HG02938 (cell line): ENCODE results near the gene KRTAP3-1.
"Not testable (repeated sequence)": the region's sequence is repeated elsewhere in the genome, so short reads cannot be mapped to it uniquely, and the experiment has no call there.

Source experiments
- ATAC-seq: cut with Tn5 transposase; IDR thresholded peaks from one replicate; pipeline ENCODE4 v1.9.1; 2021; ENCODE audit warnings: mild to moderate bottlenecking, moderate library complexity; ENCODE audit not compliant: unreplicated experiment

Gene KRTAP3-1

GRCh38 chr17:41016578-41017215, 7.8 kb upstream of the KRTAP3-1 start:
- no peak for ATAC-seq

DNA sequence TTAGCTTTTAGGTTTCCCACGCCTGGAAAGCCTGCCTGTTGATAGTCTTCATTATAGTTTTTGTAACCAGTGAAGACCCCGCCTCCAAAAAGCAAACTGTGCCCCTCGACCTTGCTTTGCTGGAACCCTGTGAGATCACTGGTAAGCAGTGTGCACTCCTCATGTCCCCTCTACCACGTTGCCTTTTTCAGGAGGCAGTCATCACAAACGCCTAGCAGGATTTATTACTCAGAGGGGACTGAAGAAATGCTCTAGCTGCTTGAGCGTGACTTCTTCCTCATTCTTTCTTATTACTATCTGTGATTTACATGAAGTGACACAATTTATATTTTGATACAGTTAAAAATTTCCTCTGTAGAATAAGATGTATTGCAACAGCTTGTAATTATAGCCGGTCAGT, 6.5 kb upstream of the KRTAP3-1 start:
- no peak for ATAC-seq

GRCh38 chr17:41013606-41014005, 4.7 kb upstream of the KRTAP3-1 start:
- ATAC-seq, result no peak

- no peak for ATAC-seq
These were observed 4.3 kb upstream of the KRTAP3-1 start for GRCh38 chr17:41013181-41013580.

DNA sequence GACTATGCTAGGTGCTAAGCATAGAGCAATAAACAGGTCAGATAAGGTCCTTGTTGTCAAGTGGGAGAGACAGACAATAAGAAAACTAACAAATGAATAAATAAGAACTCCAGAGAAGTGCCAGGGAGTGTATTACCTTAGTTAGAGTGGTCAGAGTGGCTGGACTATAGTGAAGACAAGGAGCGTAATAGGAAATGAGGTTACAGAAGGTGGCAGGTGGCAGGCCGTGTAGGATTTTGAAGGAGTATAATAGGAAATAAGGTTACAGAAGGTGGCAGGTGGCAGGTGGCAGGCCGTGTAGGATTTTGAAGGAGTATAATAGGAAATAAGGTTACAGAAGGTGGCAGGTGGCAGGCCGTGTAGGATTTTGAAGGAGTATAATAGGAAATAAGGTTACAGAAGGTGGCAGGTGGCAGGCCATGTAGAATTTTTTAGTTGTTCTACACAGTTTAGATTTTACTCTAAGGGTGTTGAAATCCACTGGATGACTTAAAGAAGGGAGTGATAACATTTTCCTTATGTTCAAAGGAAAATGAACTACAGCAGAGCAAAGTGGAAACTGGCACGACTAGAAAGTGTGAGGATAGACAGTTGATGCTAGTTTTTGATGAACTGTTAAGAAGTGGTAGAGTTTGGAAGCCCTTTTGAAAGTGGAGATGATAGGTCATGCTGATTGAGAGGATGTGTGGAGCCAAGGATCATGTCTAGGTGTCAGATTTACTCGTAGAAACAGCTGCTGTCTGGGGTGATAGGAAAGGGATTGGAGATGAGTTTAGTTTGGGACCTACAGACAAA, 3.6 kb upstream of the KRTAP3-1 start:
- no peak for ATAC-seq

DNA sequence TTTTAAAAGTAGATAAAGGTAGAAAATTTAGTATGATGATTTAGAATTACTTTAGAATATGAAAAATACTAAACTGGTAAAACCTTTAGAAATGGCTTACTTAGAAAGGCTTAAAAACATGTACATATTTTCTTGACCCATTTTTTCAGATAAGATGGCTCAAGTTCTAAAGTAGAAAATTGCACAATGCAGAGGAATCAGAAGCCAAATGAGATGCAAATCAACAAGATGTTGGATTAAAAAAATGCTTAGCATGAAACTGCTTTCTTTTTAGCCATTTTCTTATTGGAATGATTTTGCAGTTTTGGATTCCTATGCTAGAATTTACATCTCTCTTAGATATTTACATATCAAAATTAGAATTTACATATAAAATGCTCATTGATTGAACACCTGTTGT, 1.5 kb upstream of the KRTAP3-1 start:
- no peak for ATAC-seq

GRCh38 chr17:41009936-41010335, 1.0 kb upstream of the KRTAP3-1 start:
- no peak for ATAC-seq

DNA sequence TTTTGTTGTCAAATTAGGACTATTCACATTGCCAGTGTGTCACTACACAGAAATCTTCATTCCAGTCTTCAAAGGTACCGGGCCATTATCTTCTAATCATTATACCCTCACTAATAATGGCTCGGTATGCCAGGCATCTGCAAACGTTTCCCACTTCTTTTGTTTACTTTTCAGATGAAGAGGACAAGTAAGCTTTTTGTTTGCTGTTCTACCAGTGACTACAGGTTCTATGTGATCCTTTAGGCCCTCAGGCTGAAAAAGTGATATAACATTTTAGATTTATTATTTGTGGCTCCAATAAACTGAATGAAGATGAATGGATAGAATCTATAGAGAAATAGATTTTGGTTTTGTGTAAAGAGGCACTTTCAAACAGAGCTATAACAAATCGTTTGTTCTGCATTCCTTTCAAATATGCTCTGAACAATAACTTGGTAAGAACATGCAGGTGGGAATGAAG, 403 bp upstream of the KRTAP3-1 start:
- no peak for ATAC-seq

- no peak for ATAC-seq
These were observed 4.5 kb downstream of the KRTAP3-1 start for GRCh38 chr17:41004397-41004796.

GRCh38 chr17:41003926-41004325, 5.0 kb downstream of the KRTAP3-1 start:
- ATAC-seq, result no peak

- ATAC-seq, result no peak
These were observed 6.1 kb downstream of the KRTAP3-1 start for GRCh38 chr17:41002814-41003213.

- no peak for ATAC-seq
These were observed 7.1 kb downstream of the KRTAP3-1 start for GRCh38 chr17:41001795-41002194.

DNA sequence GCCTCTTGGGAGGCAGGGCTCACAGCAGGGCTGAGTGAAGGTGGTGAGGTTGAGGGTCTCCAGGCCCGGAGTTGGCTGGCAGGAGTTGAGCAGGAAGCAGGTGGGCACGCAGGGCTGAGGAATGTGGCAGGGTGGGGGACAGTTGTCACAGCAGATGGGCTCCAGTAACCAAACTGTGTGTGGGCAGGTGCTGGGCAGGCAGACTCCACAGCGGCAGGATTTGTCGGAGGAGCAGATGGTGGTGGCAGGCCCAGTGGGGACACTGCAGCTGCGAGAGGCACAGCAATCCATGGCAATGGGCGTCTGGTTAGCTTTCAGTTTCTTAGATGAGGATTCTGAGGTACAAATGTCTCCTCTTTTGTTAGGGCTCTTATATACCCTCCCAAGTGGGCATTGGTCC, 9.4 kb downstream of the KRTAP3-1 start, which contains the start of gene KRTAP3-2:
KRTAP3-2 (minus strand) TSS at position 344 of the 400 bp plus-strand sequence; CDS start at position 291, 53 bp downstream.
- not testable (repeated sequence) for ATAC-seq

- ATAC-seq, result no peak
These were observed 11.6 kb downstream of the KRTAP3-1 start for GRCh38 chr17:40997361-40997760.

- ATAC-seq, result no peak
These were observed 12.1 kb downstream of the KRTAP3-1 start for GRCh38 chr17:40996829-40997228.

DNA sequence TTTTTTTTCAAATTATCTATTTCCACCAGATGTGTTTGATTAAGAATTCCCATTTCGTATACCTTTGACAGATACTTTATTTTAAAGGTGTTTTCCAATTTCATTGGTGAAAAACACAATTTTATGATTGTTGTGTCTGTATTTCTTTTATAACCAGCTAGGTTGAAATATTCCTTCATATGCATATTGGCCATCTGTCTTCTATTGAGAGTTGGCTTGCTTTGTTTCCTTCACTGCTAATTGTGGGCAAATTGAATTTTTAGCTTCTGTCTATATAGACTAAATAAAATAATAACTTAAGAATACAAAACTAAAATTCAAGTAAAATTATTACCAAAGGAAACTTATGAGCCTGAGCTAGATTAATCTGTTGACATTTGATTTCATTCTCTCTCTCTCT, 13.8 kb downstream of the KRTAP3-1 start:
- ATAC-seq, result no peak

DNA sequence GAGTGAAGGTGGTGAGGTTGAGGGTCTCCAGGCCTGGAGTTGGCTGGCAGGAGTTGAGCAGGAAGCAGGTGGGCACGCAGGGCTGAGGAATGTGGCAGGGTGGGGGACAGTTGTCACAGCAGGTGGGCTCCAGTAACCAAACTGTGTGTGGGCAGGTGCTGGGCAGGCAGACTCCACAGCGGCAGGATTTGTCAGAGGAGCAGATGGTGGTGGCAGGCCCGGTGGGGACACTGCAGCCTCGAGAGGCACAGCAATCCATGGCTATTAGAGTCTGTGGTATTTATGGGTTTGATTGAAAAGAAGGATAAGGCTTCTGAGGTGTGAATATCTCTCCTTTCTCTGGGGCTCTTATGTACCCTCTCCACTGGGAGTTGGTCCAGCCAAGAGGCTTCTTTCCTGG, 15.1 kb downstream of the KRTAP3-1 start, which contains the start of gene KRTAP3-3:
KRTAP3-3 (minus strand) TSS at position 326 of the 400 bp plus-strand sequence; CDS start at position 259, 67 bp downstream.
- no peak for ATAC-seq

DNA sequence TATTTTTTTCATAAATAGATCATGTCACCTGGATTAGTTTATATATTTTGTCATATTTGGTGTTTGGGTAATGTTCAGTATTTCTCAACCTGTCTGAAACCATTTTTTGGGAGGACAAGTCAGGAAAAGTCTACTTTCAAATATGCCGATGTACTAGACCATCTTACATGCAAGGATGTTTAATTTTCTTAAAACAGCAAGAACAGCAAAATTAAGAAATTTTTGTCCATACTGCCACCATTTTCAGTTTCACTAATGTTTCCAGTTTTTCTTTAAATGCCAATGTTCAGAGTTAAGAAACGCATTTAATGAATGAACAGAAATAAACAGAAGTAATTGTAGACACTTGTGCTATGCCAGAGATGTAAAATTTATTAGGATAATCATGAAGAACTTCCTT, 15.8 kb downstream of the KRTAP3-1 start:
- no peak for ATAC-seq

DNA sequence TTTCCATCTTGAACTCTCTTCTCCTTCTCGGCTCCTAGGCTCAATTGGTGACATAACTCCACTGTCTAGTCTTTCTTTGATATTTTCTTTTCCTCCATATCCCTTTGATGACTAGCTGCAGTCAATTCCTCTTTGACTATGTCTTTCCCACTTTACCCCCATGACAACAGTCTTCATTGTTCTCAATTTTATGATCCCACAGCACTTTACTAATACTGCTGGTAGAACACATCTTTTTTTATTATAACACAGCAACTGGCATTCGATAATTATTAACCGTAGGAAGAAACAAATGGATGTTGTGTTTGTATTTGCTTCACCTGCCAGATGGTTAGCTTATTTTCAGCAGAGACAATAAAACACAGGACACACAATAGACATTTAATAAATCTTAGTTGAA, 16.3 kb downstream of the KRTAP3-1 start:
- no peak for ATAC-seq

GRCh38 chr17:40986920-40987319, 22.0 kb downstream of the KRTAP3-1 start:
- no peak for ATAC-seq

GRCh38 chr17:40984226-40984625, 24.7 kb downstream of the KRTAP3-1 start, which contains the start of gene KRT40:
Gene KRT40 (minus strand): TSS chr17:40984326. CDS start chr17:40984273, 53 bp downstream.
- no peak for ATAC-seq

GRCh38 chr17:40981115-40981514, 27.8 kb downstream of the KRTAP3-1 start:
- no peak for ATAC-seq
